ENCODE results near the gene CEP70.

CEP70 gene

DNA sequence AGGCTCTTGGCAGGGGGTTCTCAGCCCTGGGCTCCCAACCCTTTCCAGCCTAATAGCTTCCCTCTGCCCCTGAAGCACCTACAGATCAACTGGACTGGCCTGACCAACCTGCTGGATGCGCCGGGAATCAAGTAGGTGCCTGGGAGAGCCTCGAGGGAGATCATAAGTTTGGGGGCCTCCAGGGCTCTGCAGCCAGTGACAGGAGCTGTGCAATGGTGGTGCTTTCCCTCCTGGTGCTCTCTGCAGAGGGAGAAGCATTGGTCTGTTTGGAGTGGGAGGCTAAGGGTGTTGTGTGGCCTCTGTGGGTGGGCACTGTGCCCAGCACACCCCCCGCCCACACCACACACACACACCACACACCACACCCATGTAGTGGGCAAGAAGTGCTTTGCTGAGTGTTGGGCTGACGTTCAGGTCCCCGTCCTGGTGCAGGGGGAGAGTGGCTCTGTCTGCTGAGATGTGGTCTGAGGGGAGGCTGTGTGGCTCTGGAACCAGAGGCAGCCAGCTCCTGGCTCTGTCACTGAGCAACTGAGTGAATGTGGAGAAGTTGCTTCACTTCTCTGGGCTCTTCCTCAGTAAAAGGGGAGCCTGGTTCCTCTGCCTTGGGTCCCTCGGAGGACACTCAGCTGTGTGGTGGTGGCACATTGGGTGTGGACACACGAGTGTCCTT, 133.4 kb downstream of the CEP70 start:
- in situ Hi-C loops (cut with MboI; ENCODE audit: low pct_unique_long_range_greater_than_20kb, low sequenced_read_pairs, unreplicated experiment) = loop anchor here (25.0 kb wide), 1 partner anchor 477 kb away; the partner anchor contains the start of genes FOXL2 and FOXL2NB
- DNase-seq (ENCODE audit: low spot score) = no peak
- TF ChIP-seq, protein P1, sequence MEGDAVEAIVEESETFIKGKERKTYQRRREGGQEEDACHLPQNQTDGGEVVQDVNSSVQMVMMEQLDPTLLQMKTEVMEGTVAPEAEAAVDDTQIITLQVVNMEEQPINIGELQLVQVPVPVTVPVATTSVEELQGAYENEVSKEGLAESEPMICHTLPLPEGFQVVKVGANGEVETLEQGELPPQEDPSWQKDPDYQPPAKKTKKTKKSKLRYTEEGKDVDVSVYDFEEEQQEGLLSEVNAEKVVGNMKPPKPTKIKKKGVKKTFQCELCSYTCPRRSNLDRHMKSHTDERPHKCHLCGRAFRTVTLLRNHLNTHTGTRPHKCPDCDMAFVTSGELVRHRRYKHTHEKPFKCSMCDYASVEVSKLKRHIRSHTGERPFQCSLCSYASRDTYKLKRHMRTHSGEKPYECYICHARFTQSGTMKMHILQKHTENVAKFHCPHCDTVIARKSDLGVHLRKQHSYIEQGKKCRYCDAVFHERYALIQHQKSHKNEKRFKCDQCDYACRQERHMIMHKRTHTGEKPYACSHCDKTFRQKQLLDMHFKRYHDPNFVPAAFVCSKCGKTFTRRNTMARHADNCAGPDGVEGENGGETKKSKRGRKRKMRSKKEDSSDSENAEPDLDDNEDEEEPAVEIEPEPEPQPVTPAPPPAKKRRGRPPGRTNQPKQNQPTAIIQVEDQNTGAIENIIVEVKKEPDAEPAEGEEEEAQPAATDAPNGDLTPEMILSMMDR (IDR thresholded peaks at IDR 0.05; ENCODE audit: extremely low read depth, insufficient read depth, missing control alignments) = no peak

DNA sequence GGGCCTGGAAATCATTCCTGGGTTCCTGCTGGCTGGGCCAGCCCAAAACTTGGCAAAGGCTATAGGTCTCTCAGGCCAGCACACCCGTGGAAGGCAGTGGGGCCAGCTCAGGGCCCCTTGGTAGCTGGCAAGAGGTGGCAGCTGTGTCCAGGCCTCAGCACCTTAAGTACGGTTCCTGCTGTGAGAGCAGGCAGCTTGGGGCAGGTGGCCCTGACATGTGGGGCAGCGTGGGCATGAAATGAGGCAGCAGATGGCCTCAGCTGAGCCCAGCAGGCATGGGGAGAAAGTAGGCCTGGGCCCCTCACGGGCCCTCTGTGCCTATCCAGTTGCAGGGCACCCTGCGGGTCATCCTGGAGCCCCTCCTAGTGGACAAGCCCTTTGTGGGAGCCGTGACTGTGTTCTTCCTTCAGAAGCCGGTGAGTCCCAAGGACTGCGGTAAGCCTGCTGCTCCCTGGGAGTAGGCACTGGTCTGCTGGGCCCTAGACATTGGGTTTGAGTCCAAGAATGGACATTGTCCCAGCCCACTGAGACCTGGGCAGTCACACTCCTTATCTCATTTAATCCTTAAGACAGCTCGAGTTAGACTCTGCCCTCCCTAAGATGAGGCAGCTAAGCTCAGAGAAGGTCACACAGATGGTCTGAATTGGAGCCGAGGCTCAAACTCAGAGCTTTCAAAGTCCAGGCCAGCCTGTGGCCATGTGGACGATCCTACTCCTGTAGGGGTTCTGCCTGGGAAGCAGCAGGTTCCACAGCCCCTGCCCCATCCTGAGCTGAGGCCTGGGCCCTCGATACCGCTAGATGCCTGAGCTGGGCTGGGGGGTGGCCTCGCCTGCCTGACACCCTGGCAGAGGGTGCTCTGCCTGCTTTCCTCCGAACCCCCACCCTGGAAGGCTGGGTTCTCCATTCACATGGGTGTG, 134.2 kb downstream of the CEP70 start:
- in situ Hi-C loops (cut with MboI; ENCODE audit: low pct_unique_long_range_greater_than_20kb, low sequenced_read_pairs, unreplicated experiment) = loop anchor here (25.0 kb wide), 1 partner anchor 477 kb away; the partner anchor contains the start of genes FOXL2 and FOXL2NB
- TF ChIP-seq, protein P1 (IDR thresholded peaks at IDR 0.05; ENCODE audit: extremely low read depth, insufficient read depth, missing control alignments) = no peak
- DNase-seq (ENCODE audit: low spot score) = no peak

DNA sequence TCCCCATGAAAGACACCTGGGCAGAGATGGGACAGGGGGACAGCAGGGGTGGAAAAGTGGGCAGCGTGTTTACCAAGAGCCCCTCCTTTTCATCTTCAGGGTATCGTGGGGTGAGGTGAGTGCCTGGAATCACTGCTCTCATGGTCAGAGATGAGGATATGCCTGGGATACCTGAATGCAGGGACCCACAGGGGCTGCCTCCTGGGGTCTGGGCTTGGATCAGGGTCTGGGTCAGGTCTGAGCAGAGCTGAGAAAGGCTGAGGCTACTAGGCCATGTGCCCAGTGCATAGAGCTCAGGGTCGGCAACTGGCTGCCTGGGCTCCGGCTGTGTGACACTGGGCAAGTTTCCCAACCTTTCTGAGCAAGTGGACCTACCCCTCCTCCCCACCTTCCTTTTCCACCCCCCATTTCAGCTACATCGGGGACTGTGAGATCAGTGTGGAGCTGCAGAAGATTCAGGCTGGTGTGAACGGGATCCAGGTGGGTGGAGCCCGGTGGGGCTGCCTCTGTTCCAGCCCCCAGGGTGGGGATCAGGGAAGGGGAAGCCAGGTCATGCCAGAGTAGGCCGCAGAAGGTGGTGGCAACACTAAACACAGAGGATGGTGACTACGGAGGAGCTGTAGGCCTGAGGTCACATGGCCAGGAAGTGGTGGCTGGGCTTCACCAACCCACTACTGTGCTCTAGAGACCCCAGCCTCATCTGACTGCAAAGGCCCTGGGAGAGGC, 135.1 kb downstream of the CEP70 start:
- TF ChIP-seq, protein P1 (IDR thresholded peaks at IDR 0.05; ENCODE audit: extremely low read depth, insufficient read depth, missing control alignments) = no peak
- DNase-seq (ENCODE audit: low spot score) = no peak
- in situ Hi-C loops (cut with MboI; ENCODE audit: low pct_unique_long_range_greater_than_20kb, low sequenced_read_pairs, unreplicated experiment) = loop anchor here (25.0 kb wide), 1 partner anchor 478 kb away; the partner anchor contains the start of genes FOXL2 and FOXL2NB

DNA sequence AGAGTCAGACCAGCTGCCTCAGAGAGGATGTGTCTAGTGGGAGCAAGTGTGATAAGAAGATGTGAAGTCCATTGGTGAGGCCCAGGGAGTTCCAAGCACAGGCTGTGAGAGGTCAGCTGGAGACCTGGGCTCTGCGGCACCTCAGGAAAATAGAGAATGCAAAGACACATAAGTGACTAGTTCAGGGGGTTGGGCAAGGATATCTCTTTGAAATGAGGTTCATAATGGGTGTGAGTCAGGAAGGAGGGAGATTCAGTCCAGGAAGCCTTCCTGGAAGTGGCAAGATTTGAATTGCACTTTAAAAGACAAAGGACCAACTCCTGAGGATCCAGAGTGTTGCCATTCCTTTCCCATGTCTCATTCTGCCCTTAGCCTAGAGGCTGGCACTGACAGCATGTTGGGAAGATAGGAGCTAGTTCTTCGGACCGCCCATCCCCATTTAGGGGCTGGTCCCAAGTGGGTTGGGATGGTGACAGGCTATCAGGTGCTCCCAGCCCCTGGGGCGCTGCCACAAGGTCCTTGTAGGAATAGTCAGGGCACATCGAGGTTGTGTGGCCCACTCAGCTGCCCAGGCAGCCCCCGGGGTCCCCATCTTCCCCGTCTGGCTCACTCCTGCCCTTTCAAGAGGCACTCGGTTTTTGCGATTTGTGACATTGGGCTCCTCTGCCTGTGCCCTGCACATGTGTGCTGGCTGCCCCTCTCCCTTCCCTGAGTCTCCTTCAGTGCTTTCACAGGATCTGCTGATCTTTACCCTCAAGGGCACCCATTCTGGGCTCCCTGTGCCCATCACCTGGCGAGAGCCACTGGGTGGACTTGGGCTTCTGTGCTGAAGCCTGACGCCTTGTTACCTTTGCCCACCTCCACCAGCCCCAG, 136.0 kb downstream of the CEP70 start:
- in situ Hi-C loops (cut with MboI; ENCODE audit: low pct_unique_long_range_greater_than_20kb, low sequenced_read_pairs, unreplicated experiment) = loop anchor here (25.0 kb wide), 1 partner anchor 479 kb away; the partner anchor contains the start of genes FOXL2 and FOXL2NB
- no peak for DNase-seq (ENCODE audit: low spot score)
- TF ChIP-seq, protein P1 (IDR thresholded peaks at IDR 0.05; ENCODE audit: extremely low read depth, insufficient read depth, missing control alignments) = no peak

DNA sequence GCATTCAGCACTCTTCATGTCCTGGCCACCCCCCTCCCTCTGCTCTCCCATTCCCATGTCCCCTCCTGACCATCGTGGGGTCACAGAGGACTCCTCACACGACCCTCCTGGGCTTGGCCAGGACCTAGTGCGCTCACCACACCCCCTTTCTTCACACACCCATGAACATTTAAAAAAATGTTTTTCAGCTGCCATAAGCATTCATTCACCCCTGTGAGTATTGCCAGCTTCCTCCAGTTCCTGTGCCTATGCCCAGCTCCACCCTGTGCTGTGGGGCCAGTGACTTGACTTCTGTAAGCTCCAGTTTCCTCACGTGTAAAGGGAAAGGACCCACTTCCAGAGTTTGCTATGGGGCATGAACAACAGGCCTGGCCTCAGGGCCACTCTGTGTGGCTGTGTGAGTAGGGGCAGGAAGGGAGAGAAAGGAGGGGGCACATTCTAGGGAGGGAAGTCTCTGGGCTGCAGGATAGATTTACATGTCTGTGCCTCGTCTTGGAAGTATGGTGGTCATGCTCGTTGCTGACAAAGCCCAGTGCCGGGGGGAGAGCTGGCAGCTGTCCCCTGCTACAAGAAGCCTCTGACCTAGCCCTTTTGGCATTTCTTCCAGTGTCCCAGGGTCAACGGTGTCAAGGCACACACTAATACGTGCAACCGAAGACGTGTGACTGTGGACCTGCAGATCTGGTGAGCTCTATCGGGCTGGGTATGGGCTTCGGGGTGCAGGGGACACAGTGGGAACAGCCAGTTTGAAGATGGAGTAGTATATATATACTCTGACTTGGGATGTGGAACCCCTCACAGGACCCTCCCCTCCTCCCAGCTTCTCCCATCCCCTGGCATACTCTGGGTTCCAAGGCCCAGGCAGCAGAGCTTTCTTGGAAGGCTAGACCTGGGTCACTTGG, 136.8 kb downstream of the CEP70 start:
- TF ChIP-seq, protein P1 (IDR thresholded peaks at IDR 0.05; ENCODE audit: extremely low read depth, insufficient read depth, missing control alignments) = no peak
- in situ Hi-C loops (cut with MboI; ENCODE audit: low pct_unique_long_range_greater_than_20kb, low sequenced_read_pairs, unreplicated experiment) = loop anchor here (25.0 kb wide), 1 partner anchor 480 kb away; the partner anchor contains the start of genes FOXL2 and FOXL2NB
- DNase-seq (ENCODE audit: low spot score) = no peak

All from GM13977 (cell line).